ENCODE results near the gene STAG1. TPM values are rescaled to one million over a fixed set of nuclear protein-coding genes. Genes with fewer than 3 reads are reported as not detected.
"Not testable (repeated sequence)": the region's sequence is repeated elsewhere in the genome, so short reads cannot be mapped to it uniquely, and the experiment has no call there.

STAG1 gene
- total RNA-seq, 1 donor from 2014 or later, result 57.1 TPM

- Mint-ChIP-seq H3K27me3 (no peaks in the 10 kb centered on the region), H3K9me3 (peaks cover 3% of the 10 kb centered on the region), H3K27ac (no peak overlapping the region), H3K4me3 (no peak overlapping the region), H3K36me3 (ENCODE audit: low read depth) (peaks cover 11% of the 10 kb centered on the region), H3K4me1 (peaks cover 47% of the 10 kb centered on the region)
- ChIA-PET CTCF (interaction anchor here (0.6 kb wide), 1 partner anchor 356 kb away, joined by 3 read pairs; no protein-coding TSS in a partner anchor), POLR2A (interaction anchor here (0.6 to 0.9 kb wide), 2 partner anchors 17 to 553 kb away, joined by 3 to 4 read pairs; partner anchors contain the start of gene MSL2)
- intact Hi-C loops (cut with micrococcal nuclease), result no loop called here
- DNase-seq (no peak), ATAC-seq (ENCODE audit: low read depth) (no peak)
- no peak for TF ChIP-seq CTCF (IDR thresholded peaks at IDR 0.05)
These were observed 3.1 kb downstream of the STAG1 start for GRCh38 chr3:136749091-136749490.

- Mint-ChIP-seq H3K9me3 (peaks cover 6% of the 10 kb centered on the region), H3K4me1 (peaks cover 40% of the 10 kb centered on the region), H3K27me3 (no peaks in the 10 kb centered on the region), H3K27ac (no peak overlapping the region), H3K4me3 (no peak overlapping the region), H3K36me3 (ENCODE audit: low read depth) (peaks cover 14% of the 10 kb centered on the region)
- ChIA-PET CTCF (no interaction called here), POLR2A (no interaction called here)
- TF ChIP-seq CTCF (IDR thresholded peaks at IDR 0.05), result no peak
- ATAC-seq (ENCODE audit: low read depth), result no peak
- no peak for DNase-seq
- intact Hi-C loops (cut with micrococcal nuclease), result no loop called here
These were observed 6.3 kb downstream of the STAG1 start for GRCh38 chr3:136745916-136746315.

GRCh38 chr3:136741063-136741462, 11.1 kb downstream of the STAG1 start:
- ATAC-seq (ENCODE audit: low read depth) (no peak), DNase-seq (no peak)
- Mint-ChIP-seq H3K4me1 (peaks cover 25% of the 10 kb centered on the region), H3K27ac (no peak overlapping the region), H3K27me3 (no peaks in the 10 kb centered on the region), H3K4me3 (no peak overlapping the region), H3K36me3 (ENCODE audit: low read depth) (peaks cover 32% of the 10 kb centered on the region), H3K9me3 (peaks cover 6% of the 10 kb centered on the region)
- TF ChIP-seq CTCF (IDR thresholded peaks at IDR 0.05), result no peak
- intact Hi-C loops (cut with micrococcal nuclease), result no loop called here
- POLR2A ChIA-PET, result interaction anchor here (2.3 kb wide), 1 partner anchor 11 kb away, joined by 9 read pairs; the partner anchor contains the start of gene STAG1
- CTCF ChIA-PET, result interaction anchor here (2.4 kb wide), 1 partner anchor 11 kb away, joined by 14 read pairs; the partner anchor contains the start of gene STAG1

GRCh38 chr3:136740351-136740958, 11.7 kb downstream of the STAG1 start:
- H3K9me3 Mint-ChIP-seq, result peaks cover 6% of the 10 kb centered on the region
- H3K4me1 Mint-ChIP-seq, result peaks cover 23% of the 10 kb centered on the region
- H3K4me3 Mint-ChIP-seq, result no peak overlapping the region
- ChIA-PET CTCF (no interaction called here), POLR2A (interaction anchor here (2.3 kb wide), 1 partner anchor 11 kb away, joined by 9 read pairs; the partner anchor contains the start of gene STAG1)
- H3K36me3 Mint-ChIP-seq (ENCODE audit: low read depth), result peaks cover 35% of the 10 kb centered on the region
- TF ChIP-seq CTCF (IDR thresholded peaks at IDR 0.05), result no peak
- H3K27ac Mint-ChIP-seq, result no peak overlapping the region
- H3K27me3 Mint-ChIP-seq, result no peaks in the 10 kb centered on the region
- no peak for ATAC-seq (ENCODE audit: low read depth)
- DNase-seq, result no peak
- intact Hi-C loops (cut with micrococcal nuclease), result no loop called here

- ATAC-seq (ENCODE audit: low read depth); DNase-seq; intact Hi-C loops (cut with micrococcal nuclease); H3K27me3 Mint-ChIP-seq; H3K9me3 Mint-ChIP-seq; POLR2A ChIA-PET; H3K4me3 Mint-ChIP-seq; H3K27ac Mint-ChIP-seq: not testable (repeated sequence)
- H3K4me1 Mint-ChIP-seq, result peaks cover 40% of the 10 kb centered on the region
- CTCF ChIA-PET, result interaction anchor here (2.5 kb wide), 1 partner anchor 15 kb away, joined by 9 read pairs; the partner anchor contains the start of gene STAG1
- peaks cover 27% of the 10 kb centered on the region for H3K36me3 Mint-ChIP-seq (ENCODE audit: low read depth)
These were observed 15.2 kb downstream of the STAG1 start for GRCh38 chr3:136736950-136737349.

Measured in activated B cell treated with CpG ODN at 0.5 μM for 24 hours (primary cell).